Bronchial epithelial cell (primary cell): ENCODE results near the gene PACSIN1. TPM values are rescaled to one million over a fixed set of nuclear protein-coding genes. Genes with fewer than 3 reads are reported as not detected.

Experiments
- DNase-seq: peaks from one replicate; pipeline ENCODE4 v3.0.0-alpha.2; 2010; ENCODE audit warnings: low read depth
- FAIRE-seq: peaks from 2 replicates; lab custom pipeline; 2011; peaks lifted over from hg19 to GRCh38; lab: Jason Lieb, UNC
- H3K27me3 ChIP-seq: 2 replicates; pipeline ENCODE4 v1.5.1; 2011; ENCODE audit warnings: low read length; ENCODE audit not compliant: control insufficient read depth, insufficient read depth
- H3K36me3 ChIP-seq: 2 replicates; pipeline ENCODE4 v1.5.1; 2011; ENCODE audit warnings: low read length; ENCODE audit not compliant: control insufficient read depth, insufficient read depth
- H3K4me3 ChIP-seq: 2 replicates; pipeline ENCODE4 v1.5.1; 2011; ENCODE audit warnings: mild to moderate bottlenecking, low read depth, low read length, control low read depth
- total RNA-seq: library from RNA; depleted of rRNA; stranded (reverse); fragments of >200 nt; gene quantifications from 2 replicates; pipeline ENCODE4 v1.2.1, GENCODE V29; 2014
- TF ChIP-seq, protein P1 (sequence below): IDR thresholded peaks from 2 replicates; pipeline ENCODE4 v1.5.1; 2011; ENCODE audit warnings: mild to moderate bottlenecking, moderate library complexity, low read length, control low read depth, inconsistent platforms; ENCODE audit not compliant: insufficient read depth, severe bottlenecking

PACSIN1 gene
- total RNA-seq, 1 donor from 2014 or later: not detected

DNA sequence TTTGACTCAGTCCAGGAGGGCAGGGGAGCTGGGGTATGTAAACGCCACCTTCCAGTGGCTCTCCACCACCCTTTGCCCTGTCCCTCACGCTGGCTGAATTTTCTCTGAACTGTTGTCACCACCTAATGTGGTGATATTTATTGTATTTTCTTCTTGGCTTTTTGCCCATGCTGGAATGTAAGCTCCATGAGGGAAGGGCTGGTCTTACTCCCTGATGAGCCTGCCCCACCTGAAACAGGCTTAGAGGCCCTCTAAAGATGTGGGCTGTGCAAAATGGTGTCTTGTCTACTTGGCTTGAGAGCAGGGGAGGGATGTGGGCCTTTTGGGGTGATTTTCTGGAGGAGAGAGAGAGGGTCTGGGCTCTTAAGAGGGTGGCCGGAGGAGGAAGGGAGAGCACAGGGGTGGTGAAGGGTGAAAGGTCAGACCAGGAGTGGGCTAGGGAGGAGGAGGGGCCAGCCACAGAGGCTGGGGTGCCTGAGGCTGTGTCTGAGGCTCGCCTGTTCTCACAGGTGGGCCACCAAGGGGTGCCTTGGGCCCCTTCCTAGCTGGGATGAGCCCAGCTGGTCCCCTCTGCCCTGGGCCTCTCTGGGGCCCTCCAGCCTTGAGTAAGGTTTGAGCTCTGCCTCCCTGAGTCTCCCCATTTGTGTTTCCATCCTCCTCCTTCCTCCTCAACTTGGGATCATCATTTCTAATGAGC is 52.9 kb downstream of the PACSIN1 start:
- no peaks in the 10 kb centered on the region for H3K36me3 ChIP-seq
- H3K4me3 ChIP-seq: no peak overlapping the region
- TF ChIP-seq, protein P1, sequence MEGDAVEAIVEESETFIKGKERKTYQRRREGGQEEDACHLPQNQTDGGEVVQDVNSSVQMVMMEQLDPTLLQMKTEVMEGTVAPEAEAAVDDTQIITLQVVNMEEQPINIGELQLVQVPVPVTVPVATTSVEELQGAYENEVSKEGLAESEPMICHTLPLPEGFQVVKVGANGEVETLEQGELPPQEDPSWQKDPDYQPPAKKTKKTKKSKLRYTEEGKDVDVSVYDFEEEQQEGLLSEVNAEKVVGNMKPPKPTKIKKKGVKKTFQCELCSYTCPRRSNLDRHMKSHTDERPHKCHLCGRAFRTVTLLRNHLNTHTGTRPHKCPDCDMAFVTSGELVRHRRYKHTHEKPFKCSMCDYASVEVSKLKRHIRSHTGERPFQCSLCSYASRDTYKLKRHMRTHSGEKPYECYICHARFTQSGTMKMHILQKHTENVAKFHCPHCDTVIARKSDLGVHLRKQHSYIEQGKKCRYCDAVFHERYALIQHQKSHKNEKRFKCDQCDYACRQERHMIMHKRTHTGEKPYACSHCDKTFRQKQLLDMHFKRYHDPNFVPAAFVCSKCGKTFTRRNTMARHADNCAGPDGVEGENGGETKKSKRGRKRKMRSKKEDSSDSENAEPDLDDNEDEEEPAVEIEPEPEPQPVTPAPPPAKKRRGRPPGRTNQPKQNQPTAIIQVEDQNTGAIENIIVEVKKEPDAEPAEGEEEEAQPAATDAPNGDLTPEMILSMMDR: no peak
- peaks cover 7% of the 10 kb centered on the region for H3K27me3 ChIP-seq
- FAIRE-seq (no peak), DNase-seq (no peak)

DNA sequence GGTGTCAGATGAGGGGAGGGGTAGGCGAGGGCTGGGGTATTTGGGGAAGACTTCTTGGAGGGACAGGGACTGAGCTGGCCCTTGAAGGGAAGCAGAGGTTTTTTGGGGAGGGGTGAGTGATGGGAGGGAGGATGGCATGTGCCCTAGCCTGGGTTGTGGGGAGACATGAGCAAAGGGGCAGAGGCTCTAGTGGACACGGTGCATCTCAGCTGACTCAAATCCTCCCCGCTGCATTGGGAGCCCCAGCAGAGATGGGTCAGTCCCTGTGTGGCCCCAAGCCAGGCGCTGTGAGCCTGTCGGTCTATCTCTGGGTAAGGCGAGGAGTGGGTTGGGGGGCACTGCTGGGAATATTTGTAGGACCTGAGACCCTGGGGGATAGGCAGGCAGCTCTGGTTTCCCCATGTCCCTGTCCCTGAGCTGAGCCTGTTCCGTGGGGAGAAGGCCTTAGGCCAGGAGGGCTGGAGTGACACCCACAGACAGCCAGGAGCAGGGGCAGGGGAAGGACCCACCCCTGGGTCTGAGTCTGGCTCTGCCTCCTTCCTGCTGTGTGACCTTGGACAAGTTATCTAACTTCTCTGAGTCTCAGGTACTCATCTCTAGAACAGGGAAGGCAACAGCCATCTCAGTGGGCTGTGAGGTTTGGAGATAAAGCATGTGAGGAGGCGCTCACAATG is 54.2 kb downstream of the PACSIN1 start:
- DNase-seq: no peak

DNA sequence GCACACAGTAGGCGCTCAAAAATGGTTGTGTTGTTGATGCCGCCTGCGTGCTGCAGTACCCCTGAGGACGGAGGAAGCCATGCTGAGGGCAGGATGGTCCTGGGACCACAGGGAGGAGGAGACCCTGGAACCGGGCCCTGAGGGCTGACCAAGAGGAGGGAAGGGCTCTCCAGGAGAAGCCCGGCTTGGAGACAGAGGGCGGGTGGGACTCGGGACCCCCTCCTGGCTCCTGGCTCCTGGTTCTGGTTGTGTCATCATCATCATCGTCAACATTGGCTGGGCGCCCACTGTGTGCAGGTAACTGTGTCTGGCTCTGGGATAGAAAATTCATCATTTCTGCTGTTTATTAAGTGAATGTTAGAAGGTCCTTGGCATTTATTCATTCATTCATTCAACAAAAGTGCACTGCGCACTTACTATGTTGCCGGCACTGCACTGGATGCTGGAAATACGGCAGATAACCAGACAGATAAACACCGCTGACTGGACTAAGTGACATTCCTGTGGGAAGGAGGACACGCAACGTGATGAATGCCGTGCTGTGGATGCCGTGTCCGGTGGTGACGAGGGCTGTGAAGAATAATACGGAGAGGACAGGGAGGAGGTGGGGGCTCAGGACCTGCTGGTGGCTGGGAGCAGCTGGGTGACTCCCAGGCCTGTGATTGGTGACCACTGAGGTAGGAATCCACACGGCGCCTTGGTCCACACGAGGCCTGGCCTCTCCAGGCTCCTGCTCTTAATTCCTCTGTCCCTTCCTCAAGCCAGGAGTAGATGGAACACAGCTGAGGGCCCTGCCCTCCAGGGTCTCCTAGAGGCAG is 55.0 kb downstream of the PACSIN1 start:
- FAIRE-seq (no peak), DNase-seq (no peak)
- Histone ChIP-seq H3K36me3 (no peaks in the 10 kb centered on the region), H3K27me3 (peaks cover under 1% of the 10 kb centered on the region), H3K4me3 (no peak overlapping the region)
- TF ChIP-seq, protein P1: no peak

More for the DNA sequence above, 54.2 kb downstream of the PACSIN1 start:
- TF ChIP-seq, protein P1: no peak
- Histone ChIP-seq H3K4me3 (no peak overlapping the region), H3K36me3 (no peaks in the 10 kb centered on the region), H3K27me3 (peaks cover 4% of the 10 kb centered on the region)
- no peak for FAIRE-seq

DNA sequence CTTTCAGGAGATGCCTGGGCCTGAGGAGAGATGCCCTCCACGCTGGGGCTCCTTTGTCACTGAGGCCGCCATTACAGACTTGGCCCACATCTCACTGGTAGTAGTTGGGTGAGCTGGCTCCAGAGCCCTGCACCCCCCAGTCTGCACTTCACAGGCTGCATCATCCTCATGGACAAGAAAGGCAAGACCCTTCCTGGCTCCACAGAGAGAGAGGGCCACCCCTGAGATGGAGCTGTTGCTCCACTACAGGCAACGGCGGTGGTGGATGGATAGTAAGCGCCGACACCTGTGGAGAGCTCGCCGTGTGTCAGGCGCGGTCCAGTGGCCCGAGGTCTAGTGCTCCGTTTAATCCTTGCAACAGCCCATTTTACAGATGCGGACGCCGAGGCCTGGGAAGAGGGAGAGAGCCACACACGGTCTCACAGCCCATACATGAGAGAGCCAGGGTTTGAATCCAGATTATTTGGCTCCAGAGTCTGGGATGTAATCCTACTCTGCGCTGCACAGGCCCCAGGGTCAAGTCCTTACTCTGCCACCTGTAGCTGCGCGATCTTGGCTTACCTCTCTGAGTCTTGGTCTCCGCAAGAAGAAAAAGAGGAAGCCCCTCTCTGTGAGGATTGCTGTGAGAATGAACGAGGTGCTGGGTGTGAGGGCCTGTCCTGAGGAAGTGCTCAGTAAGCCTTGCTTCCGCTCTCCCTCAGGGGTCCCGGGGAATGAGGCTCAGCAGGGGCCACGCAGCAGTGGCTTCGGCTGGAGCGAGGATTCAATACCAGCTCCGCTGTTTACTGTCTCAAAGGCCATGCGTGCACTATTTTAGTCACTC is 55.8 kb downstream of the PACSIN1 start:
- FAIRE-seq (no peak), DNase-seq (no peak)
- Histone ChIP-seq H3K36me3 (no peaks in the 10 kb centered on the region), H3K27me3 (no peaks in the 10 kb centered on the region), H3K4me3 (no peak overlapping the region)
- TF ChIP-seq, protein P1: no peak

DNA sequence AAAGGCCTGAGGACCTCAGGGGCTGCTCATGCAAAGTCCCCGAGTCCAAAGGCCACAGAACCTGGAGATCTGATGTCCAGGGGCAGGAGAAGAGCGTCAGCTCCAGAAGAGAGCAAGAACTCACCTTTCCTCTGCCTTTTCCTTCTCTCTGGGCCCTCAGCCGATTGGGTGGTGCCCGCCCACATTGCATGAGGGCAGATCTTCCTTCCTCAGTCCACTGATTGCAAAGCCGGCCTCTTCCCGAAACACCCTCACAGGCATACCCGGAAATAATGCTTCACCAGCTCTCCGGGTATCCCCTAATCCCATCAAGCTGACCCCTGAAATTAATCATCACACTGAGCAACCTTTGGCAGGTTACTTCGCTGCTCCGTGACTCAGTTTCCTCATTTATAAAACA is 56.9 kb downstream of the PACSIN1 start:
- DNase-seq: no peak
- no peak for FAIRE-seq
- TF ChIP-seq, protein P1: no peak
- Histone ChIP-seq H3K27me3 (no peaks in the 10 kb centered on the region), H3K36me3 (no peaks in the 10 kb centered on the region), H3K4me3 (no peak overlapping the region)
